Keratinocyte (primary cell): Measurements from ENCODE around the gene CDH13. TPM values are rescaled to one million over a fixed set of nuclear protein-coding genes. Genes with fewer than 3 reads are reported as not detected.

Source experiments
- DNase-seq: peaks from one replicate; pipeline ENCODE4 v3.0.0-alpha.2; 2011; ENCODE audit warnings: low read depth, missing footprints, low spot score
- FAIRE-seq: peaks from 2 replicates; lab custom pipeline; 2011; peaks lifted over from hg19 to GRCh38; lab: Jason Lieb, UNC
- H2AFZ ChIP-seq: 2 replicates; pipeline ENCODE4 v1.6.0; 2012; ENCODE audit warnings: low read length, control low read depth, inconsistent platforms; ENCODE audit not compliant: control insufficient read depth
- H3K27ac ChIP-seq: 2 replicates; pipeline ENCODE4 v1.5.1; 2011; ENCODE audit warnings: low read length; ENCODE audit not compliant: control insufficient read depth, insufficient read depth
- H3K27me3 ChIP-seq: 3 replicates; pipeline ENCODE4 v1.6.0; 2011; ENCODE audit warnings: low read length; ENCODE audit not compliant: control insufficient read depth, insufficient read depth; ENCODE audit errors: extremely low read depth
- H3K36me3 ChIP-seq, 2 experiments: 2 replicates in 1 of 2; 3 replicates in 1 of 2; pipeline ENCODE4 v1.5.1; 2011; ENCODE audit warnings: low read length in 2 of 2, mild to moderate bottlenecking in 1 of 2; ENCODE audit not compliant: control insufficient read depth in 2 of 2, insufficient read depth in 2 of 2; ENCODE audit errors: extremely low read depth in 1 of 2
- H3K4me1 ChIP-seq: 3 replicates; pipeline ENCODE4 v1.5.1; 2011; ENCODE audit warnings: low read length; ENCODE audit not compliant: control insufficient read depth, insufficient read depth; ENCODE audit errors: extremely low read depth
- H3K4me2 ChIP-seq: 3 replicates; pipeline ENCODE4 v1.6.0; 2011; ENCODE audit warnings: low read depth, low read length; ENCODE audit not compliant: control insufficient read depth, insufficient read depth; ENCODE audit errors: extremely low read depth
- H3K4me3 ChIP-seq, 3 experiments: fragments of 200-600 bp in 1 of 3; sonication (generic) in 1 of 3; 2 replicates in 2 of 3; 3 replicates in 1 of 3; pipeline ENCODE4 v1.5.1; 2011 to 2016; ENCODE audit warnings: low read length in 3 of 3, mild to moderate bottlenecking in 3 of 3, control low read depth in 2 of 3, inconsistent platforms in 1 of 3, low read depth in 1 of 3, mixed read lengths in 1 of 3, mixed run types in 1 of 3, moderate library complexity in 1 of 3; ENCODE audit not compliant: control insufficient read depth in 2 of 3, insufficient read depth in 2 of 3; ENCODE audit errors: extremely low read depth in 1 of 3
- H3K79me2 ChIP-seq: 2 replicates; pipeline ENCODE4 v1.6.0; 2012; ENCODE audit warnings: low read length; ENCODE audit not compliant: control insufficient read depth, insufficient read depth
- H3K9ac ChIP-seq: 3 replicates; pipeline ENCODE4 v1.6.0; 2011; ENCODE audit warnings: low read length; ENCODE audit not compliant: control insufficient read depth, insufficient read depth; ENCODE audit errors: extremely low read depth
- H3K9me1 ChIP-seq: 3 replicates; pipeline ENCODE4 v1.6.0; 2011; ENCODE audit warnings: low read length; ENCODE audit not compliant: control insufficient read depth, insufficient read depth; ENCODE audit errors: extremely low read depth
- H3K9me3 ChIP-seq: 2 replicates; pipeline ENCODE4 v1.5.1; 2012; ENCODE audit warnings: low read depth, low read length; ENCODE audit not compliant: control insufficient read depth
- H4K20me1 ChIP-seq: 3 replicates; pipeline ENCODE4 v1.6.0; 2011; ENCODE audit warnings: low read length; ENCODE audit not compliant: control insufficient read depth, insufficient read depth; ENCODE audit errors: extremely low read depth
- EZH2 ChIP-seq: IDR thresholded peaks from one replicate; pipeline ENCODE4 v1.6.1; 2012; ENCODE audit warnings: inconsistent platforms, mild to moderate bottlenecking, low read length, moderate library complexity
- dilution Hi-C: fragments of 300-500 bp; cut with MboI; formaldehyde crosslinking; loops from one replicate; pipeline ENCODE4 v1.7.0; 2020; ENCODE audit warnings: low sequenced_read_pairs; ENCODE audit not compliant: extremely low pct_ligation_motif_present
- polyA plus RNA-seq, 5 experiments: library from polyadenylated mRNA; depleted of rRNA in 3 of 5; stranded (reverse) in 3 of 5; stranded (forward) in 1 of 5; unstranded in 1 of 5; fragments of >200 nt; gene quantifications; 1 replicate in 1 of 5; 2 replicates in 3 of 5; 3 replicates in 1 of 5; pipeline versions ENCODE4 v1.2.1 to v1.2.3, GENCODE V29; 2011 to 2012; ENCODE audit warnings: missing spikeins in 2 of 5, low read depth in 1 of 5, low replicate concordance in 1 of 5
- TF ChIP-seq, protein P1 (sequence below), 3 experiments: IDR thresholded peaks in 1 of 3; conservative IDR thresholded peaks in 1 of 3; optimal IDR thresholded peaks in 1 of 3; 2 replicates in 2 of 3; 3 replicates in 1 of 3; pipeline versions ENCODE3 to v1.5.1; 2011; ENCODE audit warnings: low read length in 3 of 3, mild to moderate bottlenecking in 3 of 3, moderate library complexity in 2 of 3, control low read depth in 1 of 3, inconsistent platforms in 1 of 3; ENCODE audit not compliant: insufficient read depth in 2 of 3; ENCODE audit errors: extremely low read depth in 1 of 3

CDH13 gene
- polyA plus RNA-seq, 1 donor (not counting 4 experiments of a cell fraction or from before 2014, with no cell fraction given), result 111 TPM

DNA sequence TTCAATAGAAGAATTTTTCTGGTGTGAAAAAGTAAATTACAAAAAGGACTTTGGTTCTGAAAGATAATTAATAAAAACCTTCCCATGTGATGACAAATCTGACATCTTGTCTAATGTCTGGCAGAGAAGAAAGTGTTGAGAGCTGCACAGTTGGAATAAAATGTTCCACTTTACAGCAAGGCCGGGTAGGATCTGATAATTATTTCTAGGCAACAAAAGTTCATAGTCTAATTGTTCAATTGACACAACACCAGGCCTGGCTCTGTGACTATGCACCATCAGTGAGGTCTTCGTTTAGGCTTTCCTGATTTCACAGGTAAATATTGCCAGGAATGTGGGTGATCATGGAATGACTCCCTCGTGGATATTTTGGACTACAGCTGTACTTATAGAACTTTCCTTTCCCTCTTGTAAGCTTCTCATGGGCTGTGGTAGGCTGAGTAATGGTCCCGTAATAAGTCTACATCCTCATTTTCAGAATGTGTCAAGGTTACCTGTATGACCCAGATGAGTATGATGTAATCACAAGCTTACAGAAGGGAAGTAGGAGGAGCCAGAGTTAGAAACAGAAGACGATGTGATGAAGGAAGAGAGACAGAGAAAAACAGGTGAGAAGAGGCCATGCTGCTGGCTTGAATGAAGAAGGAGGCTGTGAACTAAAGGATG lies 217.0 kb downstream of the CDH13 start:
- Histone ChIP-seq H3K27me3 (no peaks in the 10 kb centered on the region), H3K4me2 (no peak overlapping the region), H3K27ac (no peak overlapping the region), H3K9ac (no peak overlapping the region), H3K79me2 (peaks cover 6% of the 10 kb centered on the region), H2AFZ (no peak overlapping the region), H3K4me3 (no peak overlapping the region), H3K9me1 (no peaks in the 10 kb centered on the region), H3K9me3 (no peaks in the 10 kb centered on the region), H3K36me3 (no peaks in the 10 kb centered on the region), H4K20me1 (no peaks in the 10 kb centered on the region), H3K4me1 (peaks cover 4% of the 10 kb centered on the region)
- no peak for FAIRE-seq
- dilution Hi-C loops, result no loop called here
- TF ChIP-seq EZH2, result no peak
- TF ChIP-seq, protein P1, sequence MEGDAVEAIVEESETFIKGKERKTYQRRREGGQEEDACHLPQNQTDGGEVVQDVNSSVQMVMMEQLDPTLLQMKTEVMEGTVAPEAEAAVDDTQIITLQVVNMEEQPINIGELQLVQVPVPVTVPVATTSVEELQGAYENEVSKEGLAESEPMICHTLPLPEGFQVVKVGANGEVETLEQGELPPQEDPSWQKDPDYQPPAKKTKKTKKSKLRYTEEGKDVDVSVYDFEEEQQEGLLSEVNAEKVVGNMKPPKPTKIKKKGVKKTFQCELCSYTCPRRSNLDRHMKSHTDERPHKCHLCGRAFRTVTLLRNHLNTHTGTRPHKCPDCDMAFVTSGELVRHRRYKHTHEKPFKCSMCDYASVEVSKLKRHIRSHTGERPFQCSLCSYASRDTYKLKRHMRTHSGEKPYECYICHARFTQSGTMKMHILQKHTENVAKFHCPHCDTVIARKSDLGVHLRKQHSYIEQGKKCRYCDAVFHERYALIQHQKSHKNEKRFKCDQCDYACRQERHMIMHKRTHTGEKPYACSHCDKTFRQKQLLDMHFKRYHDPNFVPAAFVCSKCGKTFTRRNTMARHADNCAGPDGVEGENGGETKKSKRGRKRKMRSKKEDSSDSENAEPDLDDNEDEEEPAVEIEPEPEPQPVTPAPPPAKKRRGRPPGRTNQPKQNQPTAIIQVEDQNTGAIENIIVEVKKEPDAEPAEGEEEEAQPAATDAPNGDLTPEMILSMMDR (optimal IDR thresholded peaks at IDR 0.05 in 1 of 3, IDR thresholded peaks at IDR 0.05 in 1 of 3, conservative IDR thresholded peaks at IDR 0.05 in 1 of 3; ENCODE audit: extremely low read depth in 1 of 3, insufficient read depth in 2 of 3, low read length in 3 of 3), result no peak
- no peak for DNase-seq

DNA sequence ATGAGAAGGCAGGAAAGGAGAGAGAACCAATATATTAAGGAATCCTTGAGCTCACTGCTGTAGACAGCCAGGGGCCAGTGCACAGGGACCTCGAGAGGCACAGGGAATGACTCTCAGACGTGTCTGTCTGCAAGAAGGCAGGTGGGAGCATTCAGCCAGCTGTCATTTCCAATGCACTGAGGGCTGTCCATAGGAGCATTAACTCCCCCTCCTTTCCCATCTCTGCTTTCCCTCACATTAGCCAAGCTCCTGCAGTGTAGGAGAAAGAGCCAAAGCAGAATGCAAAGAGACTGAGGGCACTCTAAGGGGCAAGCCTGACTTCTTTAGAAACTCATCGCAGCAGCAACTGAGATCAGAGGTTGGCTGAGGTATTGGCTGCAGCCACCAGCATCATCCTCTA lies 218.3 kb downstream of the CDH13 start:
- no peak overlapping the region for H3K9ac ChIP-seq
- H3K4me1 ChIP-seq, result peaks cover 4% of the 10 kb centered on the region
- no peak for TF ChIP-seq EZH2
- TF ChIP-seq, protein P1 (optimal IDR thresholded peaks at IDR 0.05 in 1 of 3, IDR thresholded peaks at IDR 0.05 in 1 of 3, conservative IDR thresholded peaks at IDR 0.05 in 1 of 3; ENCODE audit: extremely low read depth in 1 of 3, insufficient read depth in 2 of 3, low read length in 3 of 3), result no peak
- H3K79me2 ChIP-seq, result peaks cover 6% of the 10 kb centered on the region
- no peak for FAIRE-seq
- no peaks in the 10 kb centered on the region for H3K9me1 ChIP-seq
- dilution Hi-C loops, result no loop called here
- no peaks in the 10 kb centered on the region for H4K20me1 ChIP-seq
- no peak overlapping the region for H3K4me3 ChIP-seq
- DNase-seq, result no peak
- H3K4me2 ChIP-seq, result no peak overlapping the region
- H3K9me3 ChIP-seq, result no peaks in the 10 kb centered on the region
- H3K36me3 ChIP-seq, result no peaks in the 10 kb centered on the region
- H3K27me3 ChIP-seq, result no peaks in the 10 kb centered on the region
- no peak overlapping the region for H3K27ac ChIP-seq
- no peak overlapping the region for H2AFZ ChIP-seq
